Measurements from ENCODE around the gene TCN1.
"Not testable (repeated sequence)": the region's sequence is repeated elsewhere in the genome, so short reads cannot be mapped to it uniquely, and the experiment has no call there.

The TCN1 gene, protein sequence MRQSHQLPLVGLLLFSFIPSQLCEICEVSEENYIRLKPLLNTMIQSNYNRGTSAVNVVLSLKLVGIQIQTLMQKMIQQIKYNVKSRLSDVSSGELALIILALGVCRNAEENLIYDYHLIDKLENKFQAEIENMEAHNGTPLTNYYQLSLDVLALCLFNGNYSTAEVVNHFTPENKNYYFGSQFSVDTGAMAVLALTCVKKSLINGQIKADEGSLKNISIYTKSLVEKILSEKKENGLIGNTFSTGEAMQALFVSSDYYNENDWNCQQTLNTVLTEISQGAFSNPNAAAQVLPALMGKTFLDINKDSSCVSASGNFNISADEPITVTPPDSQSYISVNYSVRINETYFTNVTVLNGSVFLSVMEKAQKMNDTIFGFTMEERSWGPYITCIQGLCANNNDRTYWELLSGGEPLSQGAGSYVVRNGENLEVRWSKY

DNA sequence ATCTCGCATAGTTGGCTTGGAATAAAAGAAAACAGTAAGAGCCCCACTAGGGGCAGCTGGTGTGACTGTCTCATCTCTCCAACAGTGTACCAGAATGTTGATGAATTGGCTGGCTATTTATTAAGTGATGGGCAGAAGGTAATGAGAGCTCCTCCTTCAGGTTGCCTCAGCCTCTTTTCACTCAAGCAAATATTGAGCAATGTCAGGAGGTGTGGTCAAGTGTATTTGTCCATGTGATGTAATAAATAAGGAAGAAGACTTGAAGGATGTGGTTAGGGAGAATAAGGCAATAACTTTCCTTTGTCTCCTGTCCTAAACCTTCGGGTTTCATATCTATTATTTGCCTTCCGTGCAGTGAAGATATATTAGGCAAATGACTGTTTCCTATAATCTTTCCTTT lies at the start of gene TCN1:
TCN1 (minus strand) TSS at position 91 of the 400 bp plus-strand sequence; CDS start at position 74, 17 bp downstream.
- H3K4me1 Mint-ChIP-seq, result no peaks in the 10 kb centered on the region
- H3K36me3 Mint-ChIP-seq (ENCODE audit: low read depth), result no peaks in the 10 kb centered on the region
- DNase-seq, result no peak
- peaks cover 5% of the 10 kb centered on the region for H3K27me3 Mint-ChIP-seq (ENCODE audit: low read depth, poor library complexity)
- TF ChIP-seq, protein P1, sequence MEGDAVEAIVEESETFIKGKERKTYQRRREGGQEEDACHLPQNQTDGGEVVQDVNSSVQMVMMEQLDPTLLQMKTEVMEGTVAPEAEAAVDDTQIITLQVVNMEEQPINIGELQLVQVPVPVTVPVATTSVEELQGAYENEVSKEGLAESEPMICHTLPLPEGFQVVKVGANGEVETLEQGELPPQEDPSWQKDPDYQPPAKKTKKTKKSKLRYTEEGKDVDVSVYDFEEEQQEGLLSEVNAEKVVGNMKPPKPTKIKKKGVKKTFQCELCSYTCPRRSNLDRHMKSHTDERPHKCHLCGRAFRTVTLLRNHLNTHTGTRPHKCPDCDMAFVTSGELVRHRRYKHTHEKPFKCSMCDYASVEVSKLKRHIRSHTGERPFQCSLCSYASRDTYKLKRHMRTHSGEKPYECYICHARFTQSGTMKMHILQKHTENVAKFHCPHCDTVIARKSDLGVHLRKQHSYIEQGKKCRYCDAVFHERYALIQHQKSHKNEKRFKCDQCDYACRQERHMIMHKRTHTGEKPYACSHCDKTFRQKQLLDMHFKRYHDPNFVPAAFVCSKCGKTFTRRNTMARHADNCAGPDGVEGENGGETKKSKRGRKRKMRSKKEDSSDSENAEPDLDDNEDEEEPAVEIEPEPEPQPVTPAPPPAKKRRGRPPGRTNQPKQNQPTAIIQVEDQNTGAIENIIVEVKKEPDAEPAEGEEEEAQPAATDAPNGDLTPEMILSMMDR (IDR thresholded peaks at IDR 0.05), result no peak
- H3K27ac Mint-ChIP-seq, result no peak within 1 kb of the TSS
- H3K4me3 Mint-ChIP-seq, result no peak within 1 kb of the TSS
- H3K9me3 Mint-ChIP-seq, result peaks cover 13% of the 10 kb centered on the region

DNA sequence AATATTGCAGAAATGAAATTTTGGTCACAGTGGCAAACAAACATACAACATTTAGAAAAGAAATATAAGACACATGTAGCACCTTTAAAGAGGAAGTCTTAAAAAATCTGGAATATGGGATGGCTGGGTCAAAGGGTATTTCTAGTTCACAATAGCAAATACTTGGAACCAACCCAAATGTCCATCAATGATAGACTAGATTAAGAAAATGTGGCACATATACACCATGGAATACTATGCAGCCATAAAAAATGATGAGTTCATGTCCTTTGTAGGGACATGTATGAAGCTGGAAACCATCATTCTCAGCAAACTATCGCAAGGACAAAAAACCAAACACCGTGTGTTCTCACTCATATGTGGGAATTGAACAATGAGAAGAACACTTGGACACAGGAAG lies 37.3 kb upstream of the TCN1 start:
- H3K4me1 Mint-ChIP-seq, result peaks cover 11% of the 10 kb centered on the region
- not testable (repeated sequence) for H3K4me3 Mint-ChIP-seq; H3K27ac Mint-ChIP-seq; H3K27me3 Mint-ChIP-seq (ENCODE audit: low read depth, poor library complexity); DNase-seq; H3K36me3 Mint-ChIP-seq (ENCODE audit: low read depth)
- peaks cover 23% of the 10 kb centered on the region for H3K9me3 Mint-ChIP-seq

DNA sequence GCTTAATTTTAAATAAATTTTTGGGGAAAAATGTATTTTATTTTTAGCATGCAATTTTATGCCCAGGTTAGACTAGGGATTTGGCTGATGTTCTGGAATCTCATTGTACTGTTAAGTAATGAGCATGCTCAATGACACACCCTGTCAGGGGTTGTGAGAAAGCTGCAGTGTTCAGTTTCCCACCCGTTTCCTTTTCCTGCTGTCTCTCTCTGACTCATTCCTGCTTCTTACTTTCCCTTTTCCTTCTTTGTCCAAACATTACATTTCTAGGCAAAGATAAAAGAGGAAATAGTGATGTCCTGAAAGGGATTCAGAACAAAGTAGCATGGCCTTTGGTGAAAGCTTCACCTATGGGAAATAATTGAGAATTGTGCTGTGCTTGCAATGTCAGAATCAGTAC lies 35.0 kb upstream of the TCN1 start:
- TF ChIP-seq, protein P1 (IDR thresholded peaks at IDR 0.05), result no peak
- no peak for DNase-seq
- no peaks in the 10 kb centered on the region for H3K36me3 Mint-ChIP-seq (ENCODE audit: low read depth)
- no peak overlapping the region for H3K4me3 Mint-ChIP-seq
- H3K27me3 Mint-ChIP-seq (ENCODE audit: low read depth, poor library complexity), result no peaks in the 10 kb centered on the region
- peaks cover 2% of the 10 kb centered on the region for H3K9me3 Mint-ChIP-seq
- peak overlapping the region; percentile 46 for H3K27ac Mint-ChIP-seq
- peaks cover 11% of the 10 kb centered on the region for H3K4me1 Mint-ChIP-seq

DNA sequence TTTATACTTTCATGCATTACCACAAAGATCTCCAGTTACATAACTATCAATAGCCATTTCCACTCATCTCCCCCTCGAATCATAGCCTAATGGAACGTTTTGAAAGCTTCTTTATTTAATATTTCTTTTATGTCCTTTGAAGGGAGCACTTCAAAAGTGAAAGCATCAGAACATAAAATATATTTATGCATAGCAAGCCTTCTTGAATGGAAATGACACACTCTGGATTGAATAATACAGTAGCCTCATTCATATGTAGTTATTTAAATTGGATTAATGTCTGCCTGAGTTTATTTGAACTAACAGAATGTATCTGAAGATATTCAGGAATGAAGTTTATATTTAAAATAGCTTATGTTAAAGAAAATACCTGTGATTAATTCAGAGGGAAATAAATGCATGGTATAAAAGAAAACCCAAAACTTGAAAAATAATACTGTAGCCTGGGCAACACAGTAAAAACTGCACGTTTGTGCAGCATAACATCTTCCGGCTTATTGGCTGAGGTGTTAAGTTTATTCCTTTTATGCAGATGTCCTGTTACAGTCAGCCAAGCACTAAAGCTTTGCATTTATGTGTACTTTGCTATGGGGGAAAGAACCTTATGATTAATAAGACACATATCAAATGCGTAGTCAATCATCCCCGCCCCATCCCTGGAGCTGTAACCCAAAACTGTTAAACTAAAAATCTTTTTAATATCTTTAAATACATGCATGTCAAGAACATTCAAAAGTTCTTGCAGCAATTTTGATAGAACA lies 34.3 kb upstream of the TCN1 start:
- DNase-seq, result no peak
- Mint-ChIP-seq H3K9me3 (no peaks in the 10 kb centered on the region), H3K36me3 (ENCODE audit: low read depth) (no peaks in the 10 kb centered on the region), H3K27ac (no peak overlapping the region), H3K4me3 (no peak overlapping the region), H3K27me3 (ENCODE audit: low read depth, poor library complexity) (no peaks in the 10 kb centered on the region), H3K4me1 (peaks cover 11% of the 10 kb centered on the region)
- TF ChIP-seq, protein P1 (IDR thresholded peaks at IDR 0.05), result no peak

DNA sequence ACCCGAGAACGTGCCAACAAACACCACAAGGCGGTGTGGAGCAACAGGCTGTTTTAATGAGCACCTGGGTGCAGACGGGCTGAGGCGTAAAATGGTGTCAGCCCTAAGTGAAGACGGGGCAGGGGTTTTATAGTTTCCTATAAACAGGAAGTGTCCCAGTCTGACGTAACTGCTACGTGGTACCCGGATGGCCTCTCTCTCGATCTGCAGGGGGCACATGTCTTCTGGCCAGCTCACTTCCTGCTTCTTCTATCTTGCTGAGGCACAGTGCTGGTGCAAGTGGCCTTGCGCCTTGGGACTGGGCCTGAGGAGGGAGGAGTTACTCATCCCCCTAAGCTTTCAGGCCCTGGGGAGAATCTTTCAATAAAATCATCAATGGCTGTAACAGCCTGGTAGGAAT lies 33.2 kb upstream of the TCN1 start:
- Mint-ChIP-seq H3K9me3 (no peaks in the 10 kb centered on the region), H3K4me1 (peaks cover 11% of the 10 kb centered on the region), H3K27me3 (ENCODE audit: low read depth, poor library complexity) (peaks cover under 1% of the 10 kb centered on the region), H3K4me3 (no peak overlapping the region), H3K36me3 (ENCODE audit: low read depth) (no peaks in the 10 kb centered on the region), H3K27ac (no peak overlapping the region)
- no peak for DNase-seq
- TF ChIP-seq, protein P1 (IDR thresholded peaks at IDR 0.05), result no peak

DNA sequence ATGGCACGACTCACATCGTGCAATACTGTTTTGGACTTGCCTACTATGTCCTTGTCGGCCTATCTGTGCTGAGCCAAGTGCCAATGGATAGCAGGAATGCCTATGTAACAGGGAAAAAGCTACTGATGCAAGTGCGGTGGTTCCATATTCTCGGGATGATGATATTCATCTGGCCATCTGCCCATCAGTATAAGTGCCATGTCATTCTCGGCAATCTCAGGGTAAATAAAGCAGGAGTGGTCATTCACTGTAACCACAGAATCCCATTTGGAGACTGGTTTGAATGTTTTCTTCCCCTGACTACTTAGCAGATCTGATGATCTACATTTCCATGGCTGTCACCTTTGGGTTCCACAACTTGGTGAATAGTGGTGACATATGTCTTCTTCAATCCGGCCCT lies 32.4 kb upstream of the TCN1 start:
- no peak overlapping the region for H3K27ac Mint-ChIP-seq

More for the DNA sequence above, 32.4 kb upstream of the TCN1 start:
- H3K4me3 Mint-ChIP-seq, result no peak overlapping the region
- no peak for DNase-seq
- peaks cover 5% of the 10 kb centered on the region for H3K27me3 Mint-ChIP-seq (ENCODE audit: low read depth, poor library complexity)
- no peaks in the 10 kb centered on the region for H3K36me3 Mint-ChIP-seq (ENCODE audit: low read depth)
- no peaks in the 10 kb centered on the region for H3K9me3 Mint-ChIP-seq
- peaks cover 11% of the 10 kb centered on the region for H3K4me1 Mint-ChIP-seq
- TF ChIP-seq, protein P1 (IDR thresholded peaks at IDR 0.05), result no peak
